Hindlimb muscle (tissue), 1 donor: ENCODE data around the gene CNOT4. TPM values are rescaled to one million over a fixed set of nuclear protein-coding genes. Genes with fewer than 3 reads are reported as not detected.
"Not testable (repeated sequence)": the region's sequence is repeated elsewhere in the genome, so short reads cannot be mapped to it uniquely, and the experiment has no call there.

Source experiments
- DNase-seq: peaks from one replicate; pipeline ENCODE4 v3.0.0-alpha.2; 2013
- polyA plus RNA-seq: library from polyadenylated mRNA; unstranded; fragments of 120-200 nt; gene quantifications from one replicate; pipeline ENCODE4 v1.2.1, GENCODE V29; 2013; ENCODE audit not compliant: insufficient read length

The CNOT4 gene
- polyA plus RNA-seq, 1 donor, result 25.2 TPM

GRCh38 chr7:135512135-135512887 lies 2.4 kb upstream of the CNOT4 start:
- DNase-seq, result no peak

DNA sequence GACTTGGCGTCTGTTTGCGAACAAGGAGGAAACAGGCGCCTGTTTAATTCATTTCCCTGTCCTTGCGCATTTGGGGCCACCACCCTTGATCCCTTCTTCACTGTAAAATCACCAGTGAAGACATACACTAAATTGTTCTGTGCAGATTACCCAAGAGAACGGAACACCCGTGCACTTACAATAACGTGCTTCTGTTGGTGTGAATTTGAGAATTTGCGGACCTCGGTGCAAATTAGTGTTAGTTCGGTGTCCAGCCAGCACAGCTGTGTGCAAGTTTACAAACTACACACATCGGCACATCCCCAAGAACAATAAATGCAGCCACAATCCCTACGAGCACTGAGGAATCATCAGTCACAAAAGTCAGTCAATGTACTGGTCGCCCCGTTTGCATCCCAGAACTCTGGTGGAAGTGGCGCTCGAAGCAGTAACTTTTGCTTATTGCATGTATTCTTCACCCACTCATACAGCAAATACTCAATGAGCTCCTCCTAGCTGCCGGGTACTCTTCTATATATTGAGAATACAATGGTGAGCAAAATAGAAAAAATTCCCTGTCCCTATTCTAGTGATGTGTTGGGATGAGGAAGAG lies 786 bp upstream of the CNOT4 start:
- peak; percentile 29 for DNase-seq

DNA sequence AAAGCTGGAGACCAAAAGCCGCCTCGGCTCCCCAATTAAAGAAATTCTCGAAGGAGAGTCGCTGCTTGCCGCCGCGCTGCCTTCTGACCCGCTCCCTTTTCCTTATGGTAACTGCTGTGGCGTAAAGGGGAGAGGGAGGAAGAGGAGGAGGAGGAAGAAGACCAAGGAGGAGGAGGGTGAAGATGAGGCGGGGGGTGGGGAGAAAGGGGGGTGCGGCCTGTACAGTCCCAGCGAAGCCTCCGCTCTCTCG lies 388 bp downstream of the CNOT4 start:
- DNase-seq, result no peak

DNA sequence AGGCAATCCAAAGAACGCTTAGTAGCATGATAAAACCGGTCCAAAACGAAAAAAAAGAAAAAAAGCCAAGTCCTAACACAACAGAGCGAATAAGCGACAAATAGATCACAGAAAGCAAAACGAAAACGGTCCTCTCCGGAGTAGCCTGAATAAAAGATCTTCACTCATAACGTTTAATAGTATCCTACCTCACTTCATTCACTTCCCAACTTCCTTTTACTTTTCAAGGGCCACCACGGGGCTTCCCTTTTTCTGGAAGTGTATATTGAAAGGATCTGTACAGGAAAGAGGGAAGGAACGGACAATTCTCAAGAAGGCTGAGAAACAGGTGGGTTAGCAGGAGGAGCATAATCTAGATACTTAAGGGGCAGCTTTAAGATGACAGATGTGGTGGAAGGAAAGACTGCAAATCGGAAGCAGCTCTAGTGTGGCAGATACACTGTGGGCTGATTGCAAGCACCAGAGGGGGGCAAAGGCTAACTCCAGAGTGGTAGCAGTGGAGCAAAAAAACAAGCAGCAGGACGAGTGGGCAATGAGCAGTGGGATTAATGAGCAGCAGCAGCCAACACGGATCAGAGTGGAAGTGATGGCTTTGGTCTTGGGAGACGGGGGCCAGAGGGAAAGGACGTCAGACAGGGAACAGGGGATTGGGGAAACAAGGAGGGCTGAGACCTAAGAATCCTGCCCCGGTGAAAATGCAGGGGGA lies 866 bp downstream of the CNOT4 start:
- DNase-seq, result peak; percentile 32

DNA sequence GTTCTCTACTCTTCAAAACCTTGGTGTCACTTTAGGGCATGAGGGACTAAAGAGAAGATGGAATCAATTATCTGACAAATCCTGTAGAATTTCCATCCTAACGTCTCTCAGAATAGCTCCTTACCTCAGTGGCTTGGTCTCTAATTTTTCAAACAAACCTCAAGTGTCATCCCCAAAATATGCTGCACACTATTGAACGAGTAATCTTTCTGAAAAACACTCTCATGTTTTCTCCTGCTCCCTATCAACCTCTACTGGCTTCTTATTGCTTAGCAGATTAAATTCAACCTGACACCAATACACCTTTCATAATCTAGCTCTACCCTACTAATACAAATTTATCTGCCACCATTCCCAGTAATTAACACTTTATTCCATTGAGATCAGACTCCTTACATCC lies 8.5 kb downstream of the CNOT4 start:
- DNase-seq, result no peak

DNA sequence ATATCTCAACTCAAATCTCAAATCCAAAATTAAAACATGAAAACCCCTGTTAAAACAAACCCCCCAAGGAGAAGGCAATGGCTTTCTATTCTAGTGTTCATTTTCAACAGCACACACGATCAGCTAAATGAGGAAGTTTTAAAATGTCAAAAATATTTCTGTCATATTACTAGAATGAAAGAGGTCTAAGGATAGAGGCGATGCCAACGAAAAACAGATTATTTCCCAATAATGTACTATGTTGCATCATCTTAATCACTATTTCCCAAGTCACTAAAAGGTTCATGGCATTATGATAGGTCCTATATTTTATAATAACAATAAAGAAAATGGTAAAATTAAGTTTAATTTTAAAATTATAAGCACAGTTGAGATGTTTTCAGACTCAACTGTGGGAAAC lies 10.1 kb downstream of the CNOT4 start:
- no peak for DNase-seq

- not testable (repeated sequence) for DNase-seq
These were observed 12.7 kb downstream of the CNOT4 start for GRCh38 chr7:135497161-135497560.

DNA sequence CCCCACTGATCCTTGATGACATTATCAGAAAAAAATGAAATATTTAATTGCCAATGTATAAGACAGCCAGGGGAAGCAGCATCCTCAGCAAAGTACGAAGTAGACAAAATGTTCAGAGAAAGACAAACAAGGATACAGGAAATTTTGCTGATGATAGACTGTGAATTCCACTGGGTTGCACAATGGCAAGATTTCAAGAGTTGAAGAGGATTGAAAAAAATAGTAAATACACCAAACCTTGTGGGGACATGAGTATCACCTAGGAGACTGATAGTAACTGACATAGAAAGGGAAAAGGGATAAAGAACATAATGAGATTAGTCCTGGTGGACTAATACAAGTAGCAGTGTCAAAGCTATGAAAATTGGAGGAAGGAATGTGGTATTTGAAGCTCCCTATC lies 16.5 kb downstream of the CNOT4 start:
- DNase-seq, result no peak

DNA sequence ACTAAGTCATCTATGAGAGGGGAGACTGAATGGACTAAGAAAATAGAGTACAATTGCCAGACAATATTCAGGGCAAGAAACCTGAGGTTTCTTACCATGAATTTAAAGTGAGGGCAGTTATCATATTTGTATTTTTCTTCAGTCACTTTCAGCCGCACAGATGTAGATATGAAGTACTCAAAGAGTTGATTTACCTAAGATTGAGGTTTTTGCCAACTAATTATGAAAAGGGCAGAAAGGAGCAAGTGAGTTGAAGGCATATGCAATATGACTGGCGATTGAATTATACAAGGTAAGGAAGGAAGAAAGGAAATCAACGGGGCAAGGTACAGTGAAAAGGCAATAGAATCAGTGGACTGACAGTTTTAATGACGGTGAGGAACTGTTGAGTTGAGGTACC lies 17.8 kb downstream of the CNOT4 start:
- no peak for DNase-seq

- no peak for DNase-seq
These were observed 19.1 kb downstream of the CNOT4 start for GRCh38 chr7:135490783-135491182.

DNA sequence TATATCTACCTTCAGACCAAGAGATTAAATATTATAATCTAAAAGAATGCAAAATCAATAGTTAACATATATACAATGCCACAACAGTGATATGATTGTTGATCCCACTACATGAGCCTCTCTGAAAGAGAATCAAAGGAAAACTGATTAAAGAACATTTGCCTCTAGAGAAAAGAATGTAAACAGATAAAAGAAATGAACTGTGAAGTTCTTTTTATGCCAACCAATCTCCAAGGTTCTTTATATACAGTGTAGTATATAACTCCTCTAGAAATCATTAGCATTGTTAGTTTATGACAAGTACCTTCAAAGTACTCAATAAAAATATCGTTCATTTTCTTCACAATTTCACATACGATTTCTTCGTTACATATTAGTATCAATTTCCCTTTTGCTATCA lies 20.1 kb downstream of the CNOT4 start:
- no peak for DNase-seq

- DNase-seq, result no peak
These were observed 23.5 kb downstream of the CNOT4 start for GRCh38 chr7:135486261-135486920.

GRCh38 chr7:135481598-135481979 lies 28.3 kb downstream of the CNOT4 start:
- no peak for DNase-seq

GRCh38 chr7:135480966-135481597 lies 28.8 kb downstream of the CNOT4 start:
- no peak for DNase-seq

GRCh38 chr7:135475521-135475920 lies 34.4 kb downstream of the CNOT4 start:
- DNase-seq, result no peak

GRCh38 chr7:135469705-135470104 lies 40.2 kb downstream of the CNOT4 start:
- not testable (repeated sequence) for DNase-seq

DNA sequence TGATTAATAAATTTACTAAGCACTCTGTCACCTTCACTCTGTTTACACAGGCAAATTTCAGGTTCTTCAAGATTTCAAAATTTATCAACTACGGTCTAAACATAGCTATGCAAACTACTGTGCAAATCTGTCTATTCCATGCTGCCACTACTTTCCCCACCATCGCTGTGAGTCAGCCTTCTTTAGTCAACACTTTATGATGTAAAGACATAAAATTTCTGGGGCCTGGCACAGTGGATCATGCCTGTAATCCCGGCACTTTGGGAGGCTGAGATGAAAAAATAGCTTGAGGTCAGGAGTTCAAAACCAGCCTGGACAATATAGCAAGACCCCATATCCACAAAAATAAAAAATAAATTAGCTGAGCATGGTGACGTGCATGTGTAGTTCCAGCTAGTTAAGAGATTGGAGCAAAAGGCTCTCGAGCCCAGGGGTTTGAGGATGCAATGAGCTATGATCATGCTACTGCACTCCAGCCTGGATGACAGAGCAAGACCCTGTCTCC lies 42.6 kb downstream of the CNOT4 start:
- DNase-seq, result no peak

DNA sequence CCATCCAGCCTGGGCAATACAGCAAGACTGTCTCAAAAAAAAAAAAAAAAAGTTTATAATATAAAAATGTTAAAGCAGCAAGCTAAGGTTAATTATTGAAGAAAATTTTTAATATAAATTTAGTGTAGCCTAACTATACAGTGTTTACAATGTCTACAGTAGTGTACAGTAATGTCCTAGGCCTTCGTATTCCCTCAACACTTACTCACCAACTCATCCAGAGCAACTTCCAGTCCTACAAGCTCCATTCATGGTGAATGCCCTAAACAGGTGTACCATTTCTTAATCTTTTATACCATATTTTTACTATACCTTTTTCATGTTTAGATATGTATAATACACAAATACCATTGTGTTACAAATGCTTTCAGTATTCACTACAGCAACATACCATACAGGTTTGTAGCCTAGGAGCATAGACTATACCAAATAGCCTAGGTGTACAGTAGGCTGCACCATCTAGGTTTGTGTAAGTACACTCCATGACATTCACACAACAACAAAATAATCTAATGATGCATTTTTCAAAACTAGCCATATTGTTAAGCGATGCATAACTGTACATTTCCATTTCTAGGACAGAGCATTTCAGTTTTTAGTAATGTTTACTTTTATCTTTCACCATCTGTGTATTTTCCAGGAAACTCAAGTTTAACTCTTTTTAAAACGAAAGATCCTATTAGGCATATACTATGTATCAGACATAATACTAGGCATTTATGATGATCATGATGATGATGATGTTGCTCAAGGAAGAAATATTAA lies 43.3 kb downstream of the CNOT4 start:
- DNase-seq, result no peak

GRCh38 chr7:135463908-135464307 lies 46.0 kb downstream of the CNOT4 start:
- DNase-seq, result no peak

DNA sequence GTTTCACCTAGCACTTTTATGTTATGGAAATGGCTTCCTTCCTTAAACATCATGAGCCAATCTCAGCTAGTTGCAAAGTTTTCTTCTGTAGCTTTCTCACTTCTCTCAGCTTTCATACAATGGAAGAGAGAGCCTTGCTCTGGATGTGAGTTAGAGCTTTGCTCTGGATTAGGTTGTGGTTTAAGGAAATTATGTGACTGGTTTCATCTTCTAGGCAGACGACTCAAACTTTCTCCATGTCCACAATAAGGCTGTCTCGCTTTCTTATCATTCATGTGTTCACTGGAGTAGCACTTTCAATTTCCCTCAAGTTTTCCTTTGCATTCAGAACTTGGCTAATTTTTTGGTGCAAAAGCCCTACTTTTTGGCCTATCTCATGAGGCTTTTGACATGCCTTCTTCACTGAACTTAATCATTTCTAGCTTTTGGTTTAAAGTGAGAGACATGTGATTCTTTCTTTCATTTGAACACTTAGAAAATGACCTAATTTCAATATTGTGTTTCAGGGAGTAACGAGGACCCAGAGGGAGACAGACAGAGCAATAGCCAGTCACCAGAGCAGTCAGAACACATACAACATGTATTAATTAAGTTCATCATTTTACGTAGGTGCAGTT lies 49.8 kb downstream of the CNOT4 start:
- DNase-seq, result no peak

GRCh38 chr7:135459076-135459475 lies 50.8 kb downstream of the CNOT4 start:
- no peak for DNase-seq

DNA sequence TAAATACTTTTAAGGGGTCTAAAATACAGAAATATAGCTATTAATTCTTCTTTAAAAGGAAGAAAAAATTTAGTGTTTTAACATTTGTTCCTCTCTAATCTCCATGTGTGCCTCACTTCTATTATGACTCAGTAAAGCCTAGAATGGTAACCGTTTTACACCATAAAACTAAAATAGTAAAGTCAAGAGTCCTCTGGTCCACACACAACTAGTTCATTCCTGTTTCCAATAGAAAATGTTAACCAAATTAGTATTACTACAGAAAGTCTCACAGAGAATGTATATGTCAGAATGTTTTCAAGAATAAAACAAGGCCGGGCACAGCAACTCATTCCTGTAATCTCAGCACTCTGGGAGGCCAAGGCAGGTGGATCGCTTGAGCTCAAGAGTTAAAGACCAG lies 55.8 kb downstream of the CNOT4 start:
- no peak for DNase-seq
